DOHH2 (cell line): Measurements from ENCODE around the gene DZIP3.

ENCODE experiments used
- H3F3A ChIP-seq: fragments of 200-600 bp; sonication (generic), shearing (Covaris generic); 2 replicates; pipeline ENCODE4 v1.6.0; 2016; ENCODE audit warnings: antibody characterized with exemption, mild to moderate bottlenecking; ENCODE audit not compliant: control insufficient read depth, insufficient read depth
- H3K27ac ChIP-seq: fragments of 200-600 bp; sonication (generic); 2 replicates; pipeline ENCODE4 v1.5.1; 2014; ENCODE audit warnings: low read depth, mild to moderate bottlenecking, low read length, moderate library complexity
- H3K27me3 ChIP-seq: fragments of 200-600 bp; sonication (generic); 2 replicates; pipeline ENCODE4 v1.6.1; 2014; ENCODE audit warnings: mild to moderate bottlenecking, low read length, mixed read lengths; ENCODE audit not compliant: control insufficient read depth
- H3K36me3 ChIP-seq: fragments of 200-600 bp; sonication (generic); 2 replicates; pipeline ENCODE4 v1.6.1; 2014; ENCODE audit warnings: mild to moderate bottlenecking, low read length, moderate library complexity, mixed read lengths; ENCODE audit not compliant: control insufficient read depth
- H3K4me1 ChIP-seq: fragments of 200-600 bp; sonication (generic); 2 replicates; pipeline ENCODE4 v1.6.1; 2014; ENCODE audit warnings: mild to moderate bottlenecking, low read length, mixed read lengths; ENCODE audit not compliant: control insufficient read depth
- H3K4me2 ChIP-seq: fragments of 200-600 bp; sonication (generic); 2 replicates; pipeline ENCODE4 v1.6.0; 2014; ENCODE audit warnings: mild to moderate bottlenecking, low read length, moderate library complexity
- H3K4me3 ChIP-seq: fragments of 200-600 bp; sonication (generic); 2 replicates; pipeline ENCODE4 v1.5.1; 2014; ENCODE audit warnings: mild to moderate bottlenecking, low read length, mixed read lengths
- H3K79me2 ChIP-seq: fragments of 200-600 bp; sonication (generic); 2 replicates; pipeline ENCODE4 v1.6.1; 2014; ENCODE audit warnings: mild to moderate bottlenecking, low read length, mixed read lengths; ENCODE audit not compliant: control insufficient read depth
- H3K9me2 ChIP-seq: fragments of 200-600 bp; sonication (generic); replicated peaks from 2 replicates; pipeline ENCODE4 v1.6.1; 2014; ENCODE audit warnings: mild to moderate bottlenecking, low read length, mixed read lengths; ENCODE audit not compliant: control insufficient read depth
- H3K9me3 ChIP-seq: fragments of 200-600 bp; sonication (generic); 2 replicates; pipeline ENCODE4 v1.6.1; 2014; ENCODE audit warnings: antibody characterized with exemption, low read length, mixed read lengths; ENCODE audit not compliant: control insufficient read depth, insufficient read depth
- H4K20me1 ChIP-seq: fragments of 200-600 bp; sonication (generic); 2 replicates; pipeline ENCODE4 v1.6.0; 2014; ENCODE audit warnings: low read depth, mild to moderate bottlenecking, antibody characterized with exemption, low read length, moderate library complexity; ENCODE audit not compliant: control insufficient read depth, insufficient read depth
- EZH2phosphoT487 ChIP-seq: fragments of 200-600 bp; sonication (generic); IDR thresholded peaks from 2 replicates; pipeline ENCODE4 v1.6.1; 2017; ENCODE audit warnings: borderline replicate concordance, mild to moderate bottlenecking, antibody characterized with exemption, low read length, moderate library complexity, mixed read lengths
- TF ChIP-seq, protein P1 (sequence below): fragments of 200-600 bp; sonication (generic); IDR thresholded peaks from one replicate; pipeline ENCODE4 v1.5.1; 2014; ENCODE audit warnings: antibody characterized with exemption, mild to moderate bottlenecking, low read depth, low read length; ENCODE audit not compliant: poor library complexity, severe bottlenecking

DZIP3 gene

DNA sequence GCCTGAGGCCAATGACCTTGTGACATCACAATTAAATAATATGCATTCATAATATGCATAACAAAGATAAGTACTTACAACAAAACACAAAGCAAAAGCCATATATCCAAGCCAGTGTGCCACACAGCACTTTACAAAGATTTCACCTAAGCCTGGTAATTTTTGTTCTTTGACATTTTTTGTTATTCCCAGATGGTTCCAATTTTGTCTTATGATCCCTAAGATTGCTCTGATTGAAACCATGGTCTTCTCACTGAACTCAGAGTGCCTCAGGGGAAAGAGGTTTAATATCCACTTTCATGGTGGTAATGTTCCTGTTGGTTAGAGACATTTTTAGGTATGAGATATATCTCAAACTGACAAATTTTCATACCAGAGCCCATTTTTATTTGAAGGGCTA is 138.6 kb downstream of the DZIP3 start:
- Histone ChIP-seq H3K4me2 (no peak overlapping the region), H3K9me3 (no peaks in the 10 kb centered on the region), H3F3A (no peaks in the 10 kb centered on the region), H3K4me3 (no peak overlapping the region), H3K79me2 (no peaks in the 10 kb centered on the region), H3K36me3 (no peaks in the 10 kb centered on the region), H3K27me3 (0 out of 2 replicates have a peak, but pooled peaks cover 3% of the 10 kb centered on the region), H3K9me2 (no peaks in the 10 kb centered on the region), H4K20me1 (no peaks in the 10 kb centered on the region), H3K27ac (no peak overlapping the region), H3K4me1 (no peaks in the 10 kb centered on the region)
- TF ChIP-seq EZH2phosphoT487 = no peak
- TF ChIP-seq, protein P1, sequence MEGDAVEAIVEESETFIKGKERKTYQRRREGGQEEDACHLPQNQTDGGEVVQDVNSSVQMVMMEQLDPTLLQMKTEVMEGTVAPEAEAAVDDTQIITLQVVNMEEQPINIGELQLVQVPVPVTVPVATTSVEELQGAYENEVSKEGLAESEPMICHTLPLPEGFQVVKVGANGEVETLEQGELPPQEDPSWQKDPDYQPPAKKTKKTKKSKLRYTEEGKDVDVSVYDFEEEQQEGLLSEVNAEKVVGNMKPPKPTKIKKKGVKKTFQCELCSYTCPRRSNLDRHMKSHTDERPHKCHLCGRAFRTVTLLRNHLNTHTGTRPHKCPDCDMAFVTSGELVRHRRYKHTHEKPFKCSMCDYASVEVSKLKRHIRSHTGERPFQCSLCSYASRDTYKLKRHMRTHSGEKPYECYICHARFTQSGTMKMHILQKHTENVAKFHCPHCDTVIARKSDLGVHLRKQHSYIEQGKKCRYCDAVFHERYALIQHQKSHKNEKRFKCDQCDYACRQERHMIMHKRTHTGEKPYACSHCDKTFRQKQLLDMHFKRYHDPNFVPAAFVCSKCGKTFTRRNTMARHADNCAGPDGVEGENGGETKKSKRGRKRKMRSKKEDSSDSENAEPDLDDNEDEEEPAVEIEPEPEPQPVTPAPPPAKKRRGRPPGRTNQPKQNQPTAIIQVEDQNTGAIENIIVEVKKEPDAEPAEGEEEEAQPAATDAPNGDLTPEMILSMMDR = no peak

DNA sequence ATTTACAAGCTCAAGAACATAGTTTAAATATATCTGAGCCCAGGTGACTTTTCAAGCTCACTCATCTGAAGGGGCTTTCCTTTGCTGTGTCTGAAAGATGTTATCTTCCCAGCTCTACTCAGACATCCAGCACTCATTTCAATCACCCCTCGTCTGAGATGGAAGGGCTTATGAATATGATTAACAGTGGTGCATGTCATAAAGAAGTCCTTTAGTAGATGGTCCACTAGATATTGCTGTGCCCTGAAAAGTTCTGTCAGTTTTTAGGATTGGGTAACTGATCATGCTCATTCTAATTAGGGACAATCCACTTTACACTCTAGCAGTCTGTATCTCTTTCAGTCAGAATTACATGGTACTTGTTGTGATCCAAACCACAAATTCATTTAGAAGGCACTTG is 139.4 kb downstream of the DZIP3 start:
- Histone ChIP-seq H4K20me1 (no peaks in the 10 kb centered on the region), H3K4me3 (no peak overlapping the region), H3K79me2 (no peaks in the 10 kb centered on the region), H3K27me3 (0 out of 2 replicates have a peak, but pooled peaks cover 3% of the 10 kb centered on the region), H3K9me2 (no peaks in the 10 kb centered on the region), H3K9me3 (no peaks in the 10 kb centered on the region), H3F3A (no peaks in the 10 kb centered on the region), H3K27ac (no peak overlapping the region), H3K4me1 (no peaks in the 10 kb centered on the region), H3K36me3 (no peaks in the 10 kb centered on the region), H3K4me2 (no peak overlapping the region)
- TF ChIP-seq, protein P1 = no peak
- no peak for TF ChIP-seq EZH2phosphoT487

DNA sequence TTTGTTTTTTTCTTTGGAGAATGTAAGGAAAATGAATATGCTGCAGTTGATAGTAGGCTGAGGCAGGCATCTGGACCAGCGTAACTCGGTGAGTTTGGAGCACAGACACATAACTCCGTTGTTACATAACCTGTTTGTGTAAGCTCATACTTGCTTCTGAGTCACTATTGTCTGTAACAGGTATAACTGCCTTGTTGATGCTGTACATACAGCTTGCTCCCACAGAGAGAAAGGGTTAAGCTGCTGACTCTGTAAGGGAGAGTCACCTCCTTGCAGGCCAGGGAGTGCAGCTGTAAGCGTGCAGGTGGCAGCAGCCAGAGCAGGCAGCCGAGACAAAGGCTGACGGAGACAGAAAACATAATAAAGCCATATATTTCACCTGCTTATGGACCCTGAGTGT is 147.3 kb downstream of the DZIP3 start:
- Histone ChIP-seq H3K36me3 (no peaks in the 10 kb centered on the region), H3K4me2 (no peak overlapping the region), H3K9me2 (no peaks in the 10 kb centered on the region; the same call in 1 of the 2 replicates), H3K27me3 (0 out of 2 replicates have a peak, but pooled peaks cover 7% of the 10 kb centered on the region), H3F3A (no peaks in the 10 kb centered on the region), H3K79me2 (no peaks in the 10 kb centered on the region), H3K4me1 (no peaks in the 10 kb centered on the region), H3K9me3 (no peaks in the 10 kb centered on the region), H3K27ac (no peak overlapping the region), H4K20me1 (no peaks in the 10 kb centered on the region), H3K4me3 (no peak overlapping the region)
- TF ChIP-seq, protein P1 = no peak
- TF ChIP-seq EZH2phosphoT487 = no peak

DNA sequence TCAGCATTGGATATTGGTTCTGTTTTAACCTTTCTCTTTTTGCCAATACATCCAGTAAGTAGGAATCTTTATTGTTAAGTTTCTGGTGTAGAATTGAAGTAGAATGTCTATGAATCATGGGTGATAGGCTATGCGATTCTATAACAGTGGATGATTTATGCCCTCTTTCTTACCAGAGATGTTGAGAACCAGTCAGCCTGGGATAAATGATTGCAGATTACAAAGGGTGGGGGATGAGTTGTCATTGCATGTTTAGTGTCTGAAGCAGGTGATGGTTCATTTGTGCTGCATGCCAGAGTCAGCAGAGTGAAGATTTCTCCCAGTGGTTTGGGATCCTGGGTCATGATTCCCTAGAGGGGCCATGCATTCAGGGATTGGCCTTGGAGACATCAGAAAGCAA is 153.4 kb downstream of the DZIP3 start:
- no peak overlapping the region for H3K4me3 ChIP-seq
- TF ChIP-seq EZH2phosphoT487 = no peak
- TF ChIP-seq, protein P1 = no peak
- no peaks in the 10 kb centered on the region for H3K79me2 ChIP-seq
- no peaks in the 10 kb centered on the region for H3K9me3 ChIP-seq
- H4K20me1 ChIP-seq = no peaks in the 10 kb centered on the region
- no peaks in the 10 kb centered on the region for H3K9me2 ChIP-seq
- no peaks in the 10 kb centered on the region for H3F3A ChIP-seq
- no peak overlapping the region for H3K27ac ChIP-seq
- H3K27me3 ChIP-seq = no peaks in the 10 kb centered on the region
- H3K4me1 ChIP-seq = no peaks in the 10 kb centered on the region
- no peaks in the 10 kb centered on the region for H3K36me3 ChIP-seq
- H3K4me2 ChIP-seq = no peak overlapping the region
